Raji (cell line): ENCODE data around the gene LOXL4.

ENCODE experiments used
- POLR2A ChIP-seq: IDR thresholded peaks from 2 replicates; pipeline ENCODE4 v1.6.1; 2011; ENCODE audit warnings: low read depth, low read length, control low read depth; ENCODE audit not compliant: insufficient read depth

Gene LOXL4

GRCh38 chr10:98260752-98261151, 7.2 kb downstream of the LOXL4 start:
- no peak for TF ChIP-seq POLR2A

DNA sequence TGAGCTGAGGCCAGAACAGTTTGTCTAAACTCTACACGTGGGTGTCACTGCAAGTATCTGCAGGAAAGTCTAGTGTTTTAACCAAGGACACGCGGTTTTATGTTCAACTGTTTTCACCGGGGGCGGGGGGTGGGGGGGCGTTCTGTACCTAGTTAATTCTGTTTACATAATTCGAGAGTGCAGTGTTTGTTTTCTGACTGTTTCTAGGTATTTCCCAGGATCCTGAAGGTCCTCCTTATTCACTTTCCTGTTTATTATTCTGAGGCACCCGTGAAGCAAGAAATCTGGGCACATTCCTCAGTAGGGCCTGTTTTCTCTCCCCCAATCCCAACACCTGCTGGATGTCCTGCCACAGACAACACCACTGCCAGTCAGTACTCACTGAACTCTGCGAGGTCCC, 7.6 kb downstream of the LOXL4 start:
- TF ChIP-seq POLR2A, result no peak

DNA sequence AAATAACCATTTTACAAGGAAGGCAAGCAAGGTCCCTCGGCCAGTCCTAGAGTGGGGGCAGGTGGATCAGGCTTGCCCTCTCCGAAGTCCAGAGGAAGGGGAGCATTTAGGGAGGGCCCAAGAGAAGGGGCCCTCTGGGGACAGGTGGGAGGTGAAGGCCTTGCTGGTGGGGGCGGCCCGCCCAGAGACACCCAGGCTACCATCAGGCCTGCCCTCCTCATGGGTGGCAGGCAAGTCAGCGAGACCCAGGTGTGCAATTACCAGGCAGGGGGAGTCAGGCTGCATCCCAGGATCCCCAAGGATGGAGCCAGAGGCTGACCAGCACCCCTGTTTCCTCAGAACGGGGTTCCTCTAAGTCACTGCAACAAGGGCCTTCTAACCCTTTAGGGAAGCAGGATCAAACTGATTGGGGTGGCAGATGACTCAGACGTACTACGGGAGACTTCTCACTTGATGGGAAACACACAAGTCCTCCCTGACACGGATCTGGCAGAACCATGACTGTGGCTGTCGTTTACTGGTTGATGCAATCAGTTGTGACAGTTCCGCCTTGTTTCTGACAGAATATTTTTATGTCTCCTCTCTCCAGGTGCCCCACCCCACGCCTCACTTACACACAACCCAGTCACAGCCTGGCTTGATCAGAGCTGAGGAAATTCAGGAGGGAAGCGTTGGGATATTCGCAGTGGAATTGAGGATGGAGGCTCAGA, 8.2 kb downstream of the LOXL4 start:
- no peak for TF ChIP-seq POLR2A

DNA sequence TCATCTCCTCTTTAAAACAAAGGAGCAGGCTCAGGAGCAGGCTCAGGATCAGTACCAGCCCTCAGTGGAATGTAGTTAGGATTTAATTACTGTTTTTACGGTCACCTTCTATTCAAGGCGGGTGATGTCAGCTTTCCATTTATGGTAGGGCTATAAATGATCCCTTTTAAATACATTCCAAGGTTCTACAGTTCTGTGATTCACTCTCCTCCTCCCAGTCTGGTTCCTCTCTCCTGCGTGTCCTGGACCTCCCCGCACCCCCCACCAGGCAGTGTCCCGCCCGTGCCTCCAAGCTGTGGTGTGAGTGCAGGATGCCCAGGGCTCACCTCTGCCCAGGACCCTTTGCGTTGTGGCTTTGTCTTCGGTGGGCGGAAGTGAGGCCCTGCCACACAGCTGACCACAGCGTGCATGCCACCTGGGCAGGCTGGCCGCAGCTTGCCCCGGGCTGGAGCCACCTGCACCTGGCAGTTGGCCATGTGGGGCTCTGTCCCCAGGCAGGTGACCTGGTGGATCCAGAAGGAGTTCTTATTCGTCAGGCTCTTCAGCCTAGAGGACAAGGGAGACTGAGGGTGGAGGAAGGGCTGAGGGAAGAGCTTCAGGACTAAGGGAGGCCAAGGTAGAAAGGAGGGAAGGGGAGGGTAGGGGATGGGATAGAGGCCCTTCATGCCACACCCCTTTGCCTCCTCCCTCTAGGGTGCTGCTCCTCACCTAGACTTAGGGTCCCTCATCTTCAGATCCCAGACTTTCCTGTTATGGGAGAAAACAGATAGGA, 9.1 kb downstream of the LOXL4 start:
- TF ChIP-seq POLR2A, result no peak

DNA sequence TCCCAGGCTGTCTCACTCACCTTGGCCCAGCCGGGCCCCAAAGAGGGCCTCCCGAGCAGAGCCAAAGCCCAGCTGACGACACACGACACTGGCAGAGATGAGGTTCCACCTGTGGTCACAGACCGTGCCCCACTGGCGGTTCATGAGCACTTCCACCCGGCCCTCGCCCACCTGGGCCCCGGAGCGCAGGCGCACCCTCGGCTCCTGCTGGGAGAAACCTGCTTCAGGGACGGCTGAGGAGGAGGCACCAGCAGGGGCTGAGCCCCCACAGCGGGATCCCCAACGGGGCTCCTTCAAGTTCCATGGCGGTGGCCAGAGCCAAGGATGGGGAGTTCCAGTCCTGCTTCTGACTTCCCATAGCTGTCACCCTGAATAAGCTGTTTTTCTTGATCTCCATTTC, 10.0 kb downstream of the LOXL4 start:
- no peak for TF ChIP-seq POLR2A

DNA sequence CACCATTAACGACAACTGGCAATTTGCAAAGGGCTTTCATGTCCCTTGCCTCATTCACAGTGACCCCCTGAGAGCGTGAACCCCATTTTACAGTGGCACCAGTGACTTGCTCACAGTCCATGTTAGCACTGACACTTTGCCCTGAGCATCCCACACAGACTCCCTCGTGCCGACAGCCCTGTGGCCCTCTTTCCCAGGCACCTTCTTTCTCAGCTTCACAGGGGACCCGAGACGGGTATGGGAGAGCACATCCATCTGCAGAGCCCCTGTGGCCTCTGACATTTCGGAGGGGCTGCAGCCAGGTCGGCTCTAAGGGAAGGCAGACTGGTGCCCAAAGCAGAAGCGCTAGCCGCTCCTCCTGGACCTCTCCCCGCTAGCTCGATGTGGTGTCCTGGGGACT, 10.8 kb downstream of the LOXL4 start:
- TF ChIP-seq POLR2A, result no peak

- no peak for TF ChIP-seq POLR2A
Measured at GRCh38 chr10:98256692-98257091, 11.3 kb downstream of the LOXL4 start.

DNA sequence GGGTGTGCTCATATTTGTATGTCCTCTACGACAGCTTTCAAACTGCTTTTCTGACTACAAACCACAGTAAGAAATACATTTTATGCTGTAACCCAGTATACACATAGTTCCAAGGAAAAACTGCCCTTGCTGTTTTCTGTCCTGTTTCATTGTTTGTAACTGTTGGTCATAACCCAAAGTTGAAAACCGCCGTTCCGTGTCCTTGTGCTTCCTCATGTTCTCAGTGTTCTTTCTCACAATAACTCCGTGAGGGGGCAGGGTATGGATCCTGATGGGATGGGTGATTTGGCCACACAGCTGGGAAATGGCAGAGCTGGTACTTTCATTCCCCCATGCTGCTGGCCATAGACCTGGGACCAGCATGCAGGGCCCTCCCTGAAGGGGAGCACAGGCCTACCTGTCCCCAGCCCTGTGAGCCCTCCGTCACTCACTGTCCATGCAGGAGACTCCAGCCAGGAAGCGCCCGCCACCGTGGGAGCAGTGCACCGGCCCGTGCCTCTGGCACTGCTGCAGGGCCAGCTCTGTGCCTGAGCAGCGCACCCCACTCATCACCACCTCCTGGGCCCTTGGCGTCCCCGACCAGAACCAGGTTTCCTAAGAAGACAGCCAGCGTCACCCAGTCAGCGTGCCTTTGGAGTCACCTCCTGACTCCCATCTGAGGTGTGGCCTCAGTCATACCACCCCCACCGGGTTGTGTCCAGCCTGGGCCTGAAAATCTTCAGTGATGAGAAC, 12.7 kb downstream of the LOXL4 start:
- TF ChIP-seq POLR2A, result no peak

DNA sequence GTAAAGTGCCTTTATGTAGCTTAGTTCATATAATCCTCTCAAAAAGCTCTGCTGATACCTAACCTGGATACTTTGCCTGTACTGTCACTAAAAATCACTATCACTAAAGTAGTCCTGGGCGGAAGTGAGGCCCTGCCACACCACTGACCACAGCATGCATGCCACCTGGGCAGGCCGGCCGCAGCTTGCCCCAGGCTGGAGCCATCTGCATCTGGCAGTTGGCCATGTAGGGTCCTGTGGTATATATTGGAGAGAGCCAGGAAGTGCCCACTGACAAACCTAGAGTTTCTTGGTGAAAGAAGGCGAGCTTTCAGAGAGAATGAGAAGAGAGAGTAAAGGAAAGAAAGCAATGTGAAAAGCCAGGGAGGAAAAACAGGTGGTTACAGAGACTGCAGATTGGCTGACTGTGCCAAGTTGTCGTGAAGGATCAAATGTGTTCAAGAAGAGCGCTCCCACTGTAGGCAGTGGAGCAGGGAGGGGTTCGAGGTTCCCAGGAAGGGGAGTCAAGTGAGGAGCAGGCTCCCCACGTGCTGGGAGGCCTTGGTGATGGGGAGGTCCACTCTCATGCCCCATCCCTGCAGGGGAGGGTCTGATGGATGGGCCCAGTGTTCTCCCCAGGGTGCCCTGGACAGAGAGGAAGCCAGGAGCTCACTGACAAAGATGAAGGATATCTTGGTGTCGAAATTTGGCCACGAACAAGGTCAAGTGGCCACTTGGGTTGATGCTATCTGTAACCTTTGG, 13.6 kb downstream of the LOXL4 start:
- TF ChIP-seq POLR2A, result no peak

GRCh38 chr10:98253499-98253898, 14.5 kb downstream of the LOXL4 start:
- TF ChIP-seq POLR2A, result no peak

DNA sequence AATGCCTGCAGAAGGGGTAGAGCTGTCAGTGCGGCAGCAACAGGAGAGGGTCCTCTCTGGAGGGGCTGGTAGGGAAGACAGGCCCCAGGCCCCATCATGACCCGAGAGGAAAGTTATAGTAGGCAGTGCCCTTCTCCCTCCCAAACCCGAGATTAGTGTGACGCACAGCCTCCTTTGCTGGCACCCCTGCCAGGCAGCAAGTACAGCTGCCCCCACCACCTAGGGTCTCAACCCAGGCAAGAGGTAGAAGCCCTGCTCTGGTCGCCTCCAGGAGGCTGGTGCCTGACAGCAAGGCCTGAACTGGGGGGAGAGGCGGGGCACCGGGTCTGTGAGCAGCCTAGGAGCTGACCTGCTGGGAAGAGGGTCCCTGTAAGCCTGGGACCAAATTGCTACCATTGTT, 15.5 kb downstream of the LOXL4 start:
- no peak for TF ChIP-seq POLR2A

GRCh38 chr10:98251399-98251798, 16.6 kb downstream of the LOXL4 start:
- no peak for TF ChIP-seq POLR2A

- no peak for TF ChIP-seq POLR2A
Measured at GRCh38 chr10:98249134-98249533, 18.9 kb downstream of the LOXL4 start.

GRCh38 chr10:98248018-98248417, 20.0 kb downstream of the LOXL4 start:
- no peak for TF ChIP-seq POLR2A
